Thymus (tissue), 11 donors: ENCODE results near the gene TAOK3. TPM values are rescaled to one million over a fixed set of nuclear protein-coding genes. Genes with fewer than 3 reads are reported as not detected.
A peak's percentile ranks its signal among the peaks of the same experiment; 100 is the strongest.
"Not testable (repeated sequence)": the region's sequence is repeated elsewhere in the genome, so short reads cannot be mapped to it uniquely, and the experiment has no call there.

Experiments
- DNase-seq, 9 donors: peaks; one replicate each; pipeline ENCODE4 v3.0.0-alpha.2; 2013; ENCODE audit warnings: low spot score in 9 of 9, low read depth in 6 of 9, missing footprints in 1 of 9
- H3K27ac ChIP-seq, 2 donors: one replicate each; pipeline ENCODE4 v1.5.1; 2013; ENCODE audit warnings: control low read depth in 1 of 2, low read depth in 1 of 2, low read length in 1 of 2, mild to moderate bottlenecking in 1 of 2, moderate library complexity in 1 of 2
- H3K27me3 ChIP-seq, 2 donors: one replicate each; pipeline ENCODE4 v1.5.1; 2013; ENCODE audit warnings: low read length in 1 of 2; ENCODE audit not compliant: control insufficient read depth in 2 of 2, insufficient read depth in 1 of 2
- H3K36me3 ChIP-seq, 2 donors: one replicate each; pipeline ENCODE4 v1.5.1; 2013; ENCODE audit warnings: low read length in 1 of 2, mild to moderate bottlenecking in 1 of 2, moderate library complexity in 1 of 2; ENCODE audit not compliant: control insufficient read depth in 2 of 2, insufficient read depth in 2 of 2
- H3K4me1 ChIP-seq, 2 donors: one replicate each; pipeline ENCODE4 v1.5.1; 2013; ENCODE audit warnings: low read length in 2 of 2; ENCODE audit not compliant: control insufficient read depth in 2 of 2, insufficient read depth in 2 of 2
- H3K4me3 ChIP-seq, 2 donors: one replicate each; pipeline ENCODE4 v1.5.1; 2013; ENCODE audit warnings: low read length in 2 of 2, control low read depth in 1 of 2, mild to moderate bottlenecking in 1 of 2
- H3K9me3 ChIP-seq, 2 donors: one replicate each; pipeline ENCODE4 v1.5.1; 2013; ENCODE audit warnings: low read length in 1 of 2, mild to moderate bottlenecking in 1 of 2; ENCODE audit not compliant: control insufficient read depth in 2 of 2, insufficient read depth in 1 of 2
- WGBS: extraction: QIAGEN DNeasy Blood & Tissue Kit; methylation state at CpG from one replicate; pipeline ENCODE4 v1.1.7; 2013; 5-methylcytosine and 5-hydroxymethylcytosine counted together
- polyA plus RNA-seq: library from polyadenylated mRNA; stranded (reverse); fragments of 200-250 nt; gene quantifications from one replicate; pipeline ENCODE4 v1.2.3, GENCODE V29; 2013
- total RNA-seq: library from RNA; stranded (reverse); fragments of 120-200 nt; gene quantifications from one replicate; pipeline ENCODE4 v1.2.4, GENCODE V29; 2013
- donor health status: healthy.

The TAOK3 gene
- total and polyA plus RNA-seq, 2 donors = 16.8 to 35.4 TPM

- Histone ChIP-seq H3K4me3 (no peak overlapping the region), H3K27me3 (no peaks in the 10 kb centered on the region), H3K4me1 (no peaks in the 10 kb centered on the region), H3K9me3 (no peaks in the 10 kb centered on the region), H3K36me3 (peaks cover 38 to 44% of the 10 kb centered on the region in 2 donors), H3K27ac (no peak overlapping the region)
- WGBS = 97% methylated on average over 13 of the region's 13 CpGs
- DNase-seq = no peak
Measured at GRCh38 chr12:118144499-118144898, 228.2 kb downstream of the TAOK3 start.

GRCh38 chr12:118140825-118141224, 231.9 kb downstream of the TAOK3 start:
- Histone ChIP-seq H3K9me3 (no peaks in the 10 kb centered on the region), H3K27me3 (no peaks in the 10 kb centered on the region), H3K4me1 (peaks cover 5 to 6% of the 10 kb centered on the region in 2 donors), H3K4me3 (no peak overlapping the region), H3K27ac (no peak overlapping the region), H3K36me3 (peaks cover 37 to 45% of the 10 kb centered on the region in 2 donors)
- DNase-seq = no peak
- WGBS = 97% methylated on average over 8 of the region's 8 CpGs

- no peak overlapping the region for H3K27ac ChIP-seq
- WGBS = 94% methylated on average over 10 of the region's 10 CpGs
- no peaks in the 10 kb centered on the region for H3K9me3 ChIP-seq
- DNase-seq = no peak
- H3K36me3 ChIP-seq = peaks cover 16 to 19% of the 10 kb centered on the region in 2 donors
- H3K4me1 ChIP-seq = peaks cover 7% of the 10 kb centered on the region in 2 donors
- H3K27me3 ChIP-seq = no peaks in the 10 kb centered on the region
- H3K4me3 ChIP-seq = peak overlapping the region; percentile 60 to 72
Measured at GRCh38 chr12:118137148-118137678, 235.5 kb downstream of the TAOK3 start.

- H3K36me3 ChIP-seq = peaks cover 16 to 19% of the 10 kb centered on the region in 2 donors
- 3% methylated on average over 29 of the region's 29 CpGs for WGBS
Measured at GRCh38 chr12:118136559-118137003, 236.1 kb downstream of the TAOK3 start.

GRCh38 chr12:118135788-118136558, 236.7 kb downstream of the TAOK3 start, which contains the start of gene PEBP1:
Gene PEBP1 (plus strand): TSS chr12:118136124. CDS start chr12:118136210, 86 bp downstream.
- peak; percentile 58 to 93 (median 82) for DNase-seq
- Histone ChIP-seq H3K4me3 (peak within 1 kb of the TSS; percentile 60 to 72), H3K4me1 (peaks cover 7 to 9% of the 10 kb centered on the region in 2 donors), H3K9me3 (no peaks in the 10 kb centered on the region), H3K36me3 (peaks cover 14% of the 10 kb centered on the region in 2 donors), H3K27me3 (no peaks in the 10 kb centered on the region), H3K27ac (peak within 1 kb of the TSS; percentile 5 to 31)
- WGBS = under 1% methylated on average over 70 of the region's 70 CpGs

More at GRCh38 chr12:118136559-118137003, 236.1 kb downstream of the TAOK3 start:
- Histone ChIP-seq H3K27ac (peak overlapping the region in 1 of 2 donors; percentile 31), H3K9me3 (no peaks in the 10 kb centered on the region), H3K4me3 (peak overlapping the region; percentile 60 to 72), H3K4me1 (peaks cover 7 to 9% of the 10 kb centered on the region in 2 donors), H3K27me3 (no peaks in the 10 kb centered on the region)
- peak in 3 of 9 donors; percentile 12 to 36 (median 17) for DNase-seq

DNA sequence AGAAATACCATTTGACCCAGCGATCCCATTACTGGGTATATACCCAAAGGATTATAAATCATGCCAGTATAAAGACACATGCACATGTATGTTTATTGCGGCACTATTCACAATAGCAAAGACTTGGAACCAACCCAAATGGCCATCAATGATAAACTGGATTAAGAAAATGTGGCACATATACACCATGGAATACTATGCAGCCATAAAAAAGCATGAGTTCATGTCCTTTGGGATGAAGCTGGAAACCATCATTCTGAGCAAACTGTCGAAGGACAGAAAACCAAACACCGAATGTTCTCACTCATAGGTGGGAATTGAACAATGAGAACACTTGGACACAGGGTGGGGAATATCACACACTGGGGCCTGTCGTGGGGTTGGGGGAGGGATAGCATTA, 243.3 kb downstream of the TAOK3 start:
- H3K4me3 ChIP-seq, H3K27me3 ChIP-seq, H3K9me3 ChIP-seq, H3K4me1 ChIP-seq, H3K27ac ChIP-seq, DNase-seq, H3K36me3 ChIP-seq: not testable (repeated sequence)
- WGBS = 97% methylated on average over 5 of the region's 5 CpGs

DNA sequence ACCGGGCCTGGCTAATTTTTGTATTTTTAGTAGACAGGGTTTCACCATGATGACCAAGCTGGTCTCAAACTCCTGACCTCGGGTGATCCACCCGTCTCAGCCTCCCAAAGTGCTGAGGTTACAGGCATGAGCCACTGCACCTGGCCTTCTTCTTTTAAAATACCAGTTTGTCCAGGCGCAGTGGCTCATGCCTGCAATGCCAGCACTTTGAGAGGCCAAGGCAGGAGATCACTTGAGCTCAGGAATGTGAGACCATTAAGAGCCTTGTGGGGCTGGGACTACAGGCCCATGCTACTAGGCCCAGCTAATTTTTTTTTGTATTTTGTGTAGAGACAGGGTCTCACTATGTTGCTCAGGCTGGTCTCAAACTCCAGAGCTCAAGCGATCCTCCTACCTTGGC, 244.8 kb downstream of the TAOK3 start:
- no peaks in the 10 kb centered on the region for H3K36me3 ChIP-seq
- WGBS = 99% methylated on average over 5 of the region's 5 CpGs
- no peak for DNase-seq

GRCh38 chr12:118126119-118126757, 246.5 kb downstream of the TAOK3 start:
- DNase-seq = no peak
- H3K27ac ChIP-seq = no peak overlapping the region
- 96% methylated on average over 13 of the region's 13 CpGs for WGBS

More for the DNA sequence above, 244.8 kb downstream of the TAOK3 start:
- no peaks in the 10 kb centered on the region for H3K27me3 ChIP-seq
- H3K4me3 ChIP-seq = no peak overlapping the region
- peaks cover 0 to 3% of the 10 kb centered on the region in 2 donors for H3K4me1 ChIP-seq
- no peaks in the 10 kb centered on the region for H3K9me3 ChIP-seq
- H3K27ac ChIP-seq = no peak overlapping the region

DNA sequence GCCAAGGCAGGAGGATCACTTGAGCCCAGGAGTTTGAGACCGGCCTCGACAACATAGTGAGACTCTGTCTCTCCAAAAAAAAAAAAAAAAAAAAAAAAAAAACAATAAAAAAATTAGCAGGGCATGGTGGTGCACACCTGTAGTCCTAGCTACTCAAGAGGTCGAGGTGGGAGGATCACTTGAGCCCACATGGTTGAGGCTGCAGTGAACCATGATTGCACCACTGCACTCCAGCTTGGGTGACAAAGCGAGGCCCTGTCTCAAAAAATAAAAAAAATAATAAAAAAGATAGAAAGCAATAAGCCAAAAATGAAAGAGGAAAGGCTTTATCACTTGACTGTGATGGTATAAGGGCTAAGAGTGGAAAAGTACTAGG, 247.0 kb downstream of the TAOK3 start:
- no peaks in the 10 kb centered on the region for H3K9me3 ChIP-seq
- 96% methylated on average over 4 of the region's 4 CpGs for WGBS
- H3K27me3 ChIP-seq = no peaks in the 10 kb centered on the region
- H3K36me3 ChIP-seq = no peaks in the 10 kb centered on the region
- no peak for DNase-seq
- no peak overlapping the region for H3K27ac ChIP-seq
- H3K4me1 ChIP-seq = peaks cover 0 to under 1% of the 10 kb centered on the region in 2 donors
- H3K4me3 ChIP-seq = no peak overlapping the region

More at GRCh38 chr12:118126119-118126757, 246.5 kb downstream of the TAOK3 start:
- Histone ChIP-seq H3K4me3 (no peak overlapping the region), H3K27me3 (no peaks in the 10 kb centered on the region), H3K9me3 (no peaks in the 10 kb centered on the region), H3K4me1 (no peaks in the 10 kb centered on the region), H3K36me3 (no peaks in the 10 kb centered on the region)
